K562 (cell line): ENCODE results near the gene KMT2A. TPM values are rescaled to one million over a fixed set of nuclear protein-coding genes. Genes with fewer than 3 reads are reported as not detected.

ENCODE experiments used
- ARNT ChIP-seq, 2 experiments: fragments of 450-650 bp; IDR thresholded peaks; 2 replicates each; pipeline ENCODE4 v1.6.1; 2016; ENCODE audit warnings: mild to moderate bottlenecking in 1 of 2
- ATF2 ChIP-seq: sonication (generic); formaldehyde crosslinking; IDR thresholded peaks from 2 replicates; pipeline ENCODE4 v1.8.1; 2022; ENCODE audit warnings: missing genetic modification reagents
- CUX1 ChIP-seq: fragments of 200-800 bp; sonication (Bioruptor generic); IDR thresholded peaks from 2 replicates; pipeline ENCODE4 v1.6.1; 2016; ENCODE audit warnings: missing genetic modification characterization, missing compliant biosample characterization
- E4F1 ChIP-seq: fragments of 250-450 bp; sonication (Bioruptor Pico); IDR thresholded peaks from 2 replicates; pipeline ENCODE4 v1.5.0; 2021; ENCODE audit warnings: mild to moderate bottlenecking, borderline replicate concordance
- ELF4 ChIP-seq: fragments of 450-650 bp; formaldehyde crosslinking; IDR thresholded peaks from 2 replicates; pipeline ENCODE4 v1.4.0; 2022; ENCODE audit warnings: missing genetic modification characterization
- HOXB6 ChIP-seq: fragments of 250-450 bp; sonication (Bioruptor Pico); IDR thresholded peaks from 2 replicates; pipeline ENCODE4 v1.5.1; 2022; ENCODE audit warnings: mild to moderate bottlenecking, borderline replicate concordance
- PATZ1 ChIP-seq: fragments of 250-450 bp; sonication (Bioruptor Pico); IDR thresholded peaks from 2 replicates; pipeline ENCODE4 v1.5.0; 2020; ENCODE audit warnings: mild to moderate bottlenecking, borderline replicate concordance
- SMC3 ChIP-seq: conservative IDR thresholded peaks from 2 replicates; pipeline ENCODE4 v1.6.1; 2011; ENCODE audit warnings: low read depth, low read length, improper control_type of control experiment; ENCODE audit not compliant: insufficient read depth
- SREBF1 ChIP-seq: fragments of 150-350 bp; IDR thresholded peaks from 2 replicates; pipeline ENCODE4 v1.6.1; 2014; ENCODE audit warnings: antibody characterized with exemption, low read depth, low read length, borderline replicate concordance
- TAF9B ChIP-seq: fragments of 450-650 bp; IDR thresholded peaks from 2 replicates; pipeline ENCODE4 v1.6.1; 2018; ENCODE audit warnings: mild to moderate bottlenecking; ENCODE audit not compliant: partially characterized antibody
- TFE3 ChIP-seq: fragments of 450-650 bp; formaldehyde crosslinking; IDR thresholded peaks from 2 replicates; pipeline ENCODE4 v1.4.0; 2020; ENCODE audit warnings: mild to moderate bottlenecking, mixed read lengths
- ZNF449 ChIP-seq: fragments of 250-450 bp; sonication (Bioruptor Pico); IDR thresholded peaks from 2 replicates; pipeline ENCODE4 v1.8.0; 2022; ENCODE audit warnings: moderate library complexity, mild to moderate bottlenecking, inconsistent platforms
- polyA plus RNA-seq, 8 experiments: library from polyadenylated mRNA; depleted of rRNA in 4 of 8; stranded (reverse) in 5 of 8; unstranded in 3 of 8; fragments of >200 nt; fragmentation: Nextera tagmentation in 2 of 8; fragmentation: Illumina TruSeq in 1 of 8; extraction: Ambion mirVana in 2 of 8; extraction: Trizol in 1 of 8; gene quantifications; 2 replicates each; pipeline versions ENCODE4 v1.2.1 to v1.2.3, GENCODE V29; 2011 to 2014; ENCODE audit warnings: inconsistent platforms in 1 of 8, missing spikeins in 1 of 8
- total RNA-seq, 7 experiments: library from RNA; depleted of rRNA in 6 of 7; stranded (reverse); fragments of >200 nt in 6 of 7; fragmentation: Illumina TruSeq in 2 of 7; extraction: Trizol in 2 of 7; gene quantifications; 2 replicates each; pipeline versions ENCODE4 v1.2.1 to v1.2.3, GENCODE V29; 2011 to 2021; ENCODE audit warnings: low replicate concordance in 1 of 7

The KMT2A gene
- total and polyA plus RNA-seq, 9 of the 15 experiments (the other 6 are each of a cell fraction or from before 2014, with no cell fraction given): 9.6 to 59.9 (median 32.6) TPM

- TF ChIP-seq CUX1: peak; percentile 37; the same call in 1 of the 2 replicates
- TF ChIP-seq HOXB6: no peak
- TF ChIP-seq ATF2: no peak
- TF ChIP-seq SREBF1: no peak
- TF ChIP-seq TFE3 (CRISPR knock-in tag): no peak
- TF ChIP-seq PATZ1: no peak
- TF ChIP-seq ZNF449 (CRISPR knock-in tag): no peak
- TF ChIP-seq E4F1: no peak
- peak in 1 of 2 experiments; percentile 93; a peak in 2 of 4 replicates for TF ChIP-seq ARNT (IDR thresholded peaks at IDR 0.05)
- TF ChIP-seq ELF4 (CRISPR knock-in tag): 0 out of 2 replicates have a peak, but pooled peaks have one; percentile 18
- TF ChIP-seq TAF9B: no peak
- TF ChIP-seq SMC3: no peak
Observed at GRCh38 chr11:118572981-118573550, 136.8 kb downstream of the KMT2A start (continued).
